Measurements from ENCODE around the gene COTL1.
A peak's percentile ranks its signal among the peaks of the same experiment; 100 is the strongest.
"Not testable (repeated sequence)": the region's sequence is repeated elsewhere in the genome, so short reads cannot be mapped to it uniquely, and the experiment has no call there.

Gene COTL1

GRCh38 chr16:84567286-84567962 is 50.5 kb downstream of the COTL1 start:
- H3K4me1 ChIP-seq (ENCODE audit: control insufficient read depth in 1 of 2, insufficient read depth in 2 of 2, low read length in 2 of 2), result no peaks in the 10 kb centered on the region
- H3K27ac ChIP-seq (ENCODE audit: low read length), result no peak overlapping the region
- peaks cover 0 to 5% of the 10 kb centered on the region in 2 donors for H3K9me3 ChIP-seq (ENCODE audit: control insufficient read depth in 1 of 2, low read length in 2 of 2)
- H3K27me3 ChIP-seq (ENCODE audit: low read depth, low read length), result no peaks in the 10 kb centered on the region
- peaks cover 0 to 12% of the 10 kb centered on the region in 2 donors for H3K36me3 ChIP-seq (ENCODE audit: control insufficient read depth in 1 of 2, insufficient read depth in 2 of 2, low read length in 2 of 2)
- H3K4me3 ChIP-seq (ENCODE audit: low read depth in 1 of 2, low read length in 2 of 2), result no peak overlapping the region

GRCh38 chr16:84566545-84567257 is 51.2 kb downstream of the COTL1 start:
- Histone ChIP-seq H3K9me3 (ENCODE audit: control insufficient read depth in 1 of 2, low read length in 2 of 2) (peaks cover 0 to 5% of the 10 kb centered on the region in 2 donors), H3K4me3 (ENCODE audit: low read depth in 1 of 2, low read length in 2 of 2) (no peak overlapping the region), H3K36me3 (ENCODE audit: control insufficient read depth in 1 of 2, insufficient read depth in 2 of 2, low read length in 2 of 2) (peaks cover 0 to 12% of the 10 kb centered on the region in 2 donors), H3K4me1 (ENCODE audit: control insufficient read depth in 1 of 2, insufficient read depth in 2 of 2, low read length in 2 of 2) (no peaks in the 10 kb centered on the region), H3K27ac (ENCODE audit: low read length) (no peak overlapping the region), H3K27me3 (ENCODE audit: low read depth, low read length) (no peaks in the 10 kb centered on the region)

GRCh38 chr16:84565669-84566495 is 52.0 kb downstream of the COTL1 start:
- Histone ChIP-seq H3K27ac (ENCODE audit: low read length) (no peak overlapping the region), H3K4me1 (ENCODE audit: control insufficient read depth in 1 of 2, insufficient read depth in 2 of 2, low read length in 2 of 2) (no peaks in the 10 kb centered on the region), H3K9me3 (ENCODE audit: control insufficient read depth in 1 of 2, low read length in 2 of 2) (peaks cover 0 to 4% of the 10 kb centered on the region in 2 donors), H3K36me3 (ENCODE audit: control insufficient read depth in 1 of 2, insufficient read depth in 2 of 2, low read length in 2 of 2) (peaks cover 0 to 12% of the 10 kb centered on the region in 2 donors), H3K27me3 (ENCODE audit: low read depth, low read length) (no peaks in the 10 kb centered on the region), H3K4me3 (ENCODE audit: low read depth in 1 of 2, low read length in 2 of 2) (no peak overlapping the region)

GRCh38 chr16:84563786-84564420 is 54.0 kb downstream of the COTL1 start:
- no peaks in the 10 kb centered on the region for H3K9me3 ChIP-seq (ENCODE audit: control insufficient read depth in 1 of 2, low read length in 2 of 2)
- no peak overlapping the region for H3K27ac ChIP-seq (ENCODE audit: low read length)
- H3K4me3 ChIP-seq (ENCODE audit: low read depth in 1 of 2, low read length in 2 of 2), result no peak overlapping the region
- no peaks in the 10 kb centered on the region for H3K4me1 ChIP-seq (ENCODE audit: control insufficient read depth in 1 of 2, insufficient read depth in 2 of 2, low read length in 2 of 2)
- peaks cover 0 to 12% of the 10 kb centered on the region in 2 donors for H3K36me3 ChIP-seq (ENCODE audit: control insufficient read depth in 1 of 2, insufficient read depth in 2 of 2, low read length in 2 of 2)
- H3K27me3 ChIP-seq (ENCODE audit: low read depth, low read length), result no peaks in the 10 kb centered on the region

GRCh38 chr16:84563064-84563715 is 54.7 kb downstream of the COTL1 start:
- H3K27me3 ChIP-seq (ENCODE audit: low read depth, low read length), result no peaks in the 10 kb centered on the region
- H3K27ac ChIP-seq (ENCODE audit: low read length), result no peak overlapping the region
- no peaks in the 10 kb centered on the region for H3K9me3 ChIP-seq (ENCODE audit: control insufficient read depth in 1 of 2, low read length in 2 of 2)
- H3K36me3 ChIP-seq (ENCODE audit: control insufficient read depth in 1 of 2, insufficient read depth in 2 of 2, low read length in 2 of 2), result peaks cover 0 to 12% of the 10 kb centered on the region in 2 donors
- H3K4me3 ChIP-seq (ENCODE audit: low read depth in 1 of 2, low read length in 2 of 2), result no peak overlapping the region
- H3K4me1 ChIP-seq (ENCODE audit: control insufficient read depth in 1 of 2, insufficient read depth in 2 of 2, low read length in 2 of 2), result no peaks in the 10 kb centered on the region

- no peaks in the 10 kb centered on the region for H3K9me3 ChIP-seq (ENCODE audit: control insufficient read depth in 1 of 2, low read length in 2 of 2)
- peaks cover 0 to 12% of the 10 kb centered on the region in 2 donors for H3K36me3 ChIP-seq (ENCODE audit: control insufficient read depth in 1 of 2, insufficient read depth in 2 of 2, low read length in 2 of 2)
- no peak overlapping the region for H3K27ac ChIP-seq (ENCODE audit: low read length)
- no peaks in the 10 kb centered on the region for H3K27me3 ChIP-seq (ENCODE audit: low read depth, low read length)
- no peaks in the 10 kb centered on the region for H3K4me1 ChIP-seq (ENCODE audit: control insufficient read depth in 1 of 2, insufficient read depth in 2 of 2, low read length in 2 of 2)
- H3K4me3 ChIP-seq (ENCODE audit: low read depth in 1 of 2, low read length in 2 of 2), result no peak overlapping the region
Observed at GRCh38 chr16:84562174-84562815, 55.6 kb downstream of the COTL1 start.

- no peaks in the 10 kb centered on the region for H3K27me3 ChIP-seq (ENCODE audit: low read depth, low read length)
- no peak overlapping the region for H3K4me3 ChIP-seq (ENCODE audit: low read depth in 1 of 2, low read length in 2 of 2)
- no peak overlapping the region for H3K27ac ChIP-seq (ENCODE audit: low read length)
- H3K9me3 ChIP-seq (ENCODE audit: control insufficient read depth in 1 of 2, low read length in 2 of 2), result no peaks in the 10 kb centered on the region
- no peaks in the 10 kb centered on the region for H3K4me1 ChIP-seq (ENCODE audit: control insufficient read depth in 1 of 2, insufficient read depth in 2 of 2, low read length in 2 of 2)
- peaks cover 0 to 7% of the 10 kb centered on the region in 2 donors for H3K36me3 ChIP-seq (ENCODE audit: control insufficient read depth in 1 of 2, insufficient read depth in 2 of 2, low read length in 2 of 2)
Observed at GRCh38 chr16:84561291-84561690, 56.6 kb downstream of the COTL1 start.

- Histone ChIP-seq H3K4me3 (ENCODE audit: low read depth in 1 of 2, low read length in 2 of 2) (no peak overlapping the region), H3K36me3 (ENCODE audit: control insufficient read depth in 1 of 2, insufficient read depth in 2 of 2, low read length in 2 of 2) (no peaks in the 10 kb centered on the region), H3K27me3 (ENCODE audit: low read depth, low read length) (no peaks in the 10 kb centered on the region), H3K9me3 (ENCODE audit: control insufficient read depth in 1 of 2, low read length in 2 of 2) (no peaks in the 10 kb centered on the region), H3K4me1 (ENCODE audit: control insufficient read depth in 1 of 2, insufficient read depth in 2 of 2, low read length in 2 of 2) (no peaks in the 10 kb centered on the region), H3K27ac (ENCODE audit: low read length) (no peak overlapping the region)
Observed at GRCh38 chr16:84560269-84560668, 57.6 kb downstream of the COTL1 start.

GRCh38 chr16:84559311-84559932 is 58.5 kb downstream of the COTL1 start:
- Histone ChIP-seq H3K4me3 (ENCODE audit: low read depth in 1 of 2, low read length in 2 of 2) (no peak overlapping the region), H3K9me3 (ENCODE audit: control insufficient read depth in 1 of 2, low read length in 2 of 2) (no peaks in the 10 kb centered on the region), H3K27me3 (ENCODE audit: low read depth, low read length) (no peaks in the 10 kb centered on the region), H3K4me1 (ENCODE audit: control insufficient read depth in 1 of 2, insufficient read depth in 2 of 2, low read length in 2 of 2) (no peaks in the 10 kb centered on the region), H3K27ac (ENCODE audit: low read length) (peak overlapping the region; percentile 8), H3K36me3 (ENCODE audit: control insufficient read depth in 1 of 2, insufficient read depth in 2 of 2, low read length in 2 of 2) (no peaks in the 10 kb centered on the region)

GRCh38 chr16:84558850-84559249 is 59.0 kb downstream of the COTL1 start:
- not testable (repeated sequence) for H3K4me1 ChIP-seq (ENCODE audit: control insufficient read depth in 1 of 2, insufficient read depth in 2 of 2, low read length in 2 of 2); H3K9me3 ChIP-seq (ENCODE audit: control insufficient read depth in 1 of 2, low read length in 2 of 2); H3K4me3 ChIP-seq (ENCODE audit: low read depth in 1 of 2, low read length in 2 of 2); H3K27me3 ChIP-seq (ENCODE audit: low read depth, low read length); H3K36me3 ChIP-seq (ENCODE audit: control insufficient read depth in 1 of 2, insufficient read depth in 2 of 2, low read length in 2 of 2); H3K27ac ChIP-seq (ENCODE audit: low read length)
